ENCODE measurements around the gene BARX1. TPM values are rescaled to one million over a fixed set of nuclear protein-coding genes. Genes with fewer than 3 reads are reported as not detected.
A peak's percentile ranks its signal among the peaks of the same experiment; 100 is the strongest.

Gene BARX1
- polyA plus RNA-seq, 3 donors = not detected

GRCh38 chr9:94002316-94003140 lies 47.4 kb upstream of the BARX1 start:
- peak; percentile 69 for TF ChIP-seq CTCF (IDR thresholded peaks at IDR 0.05)
- Mint-ChIP-seq H3K9me3 (peaks cover 3 to 7% (median 4%) of the 10 kb centered on the region in 7 donors), H3K4me1 (no peaks in the 10 kb centered on the region), H3K36me3 (no peaks in the 10 kb centered on the region), H3K4me3 (no peak overlapping the region), H3K27ac (no peak overlapping the region), H3K27me3 (ENCODE audit: low read depth in 3 of 3) (peaks cover 1 to 7% (median 6%) of the 10 kb centered on the region in 3 donors)
- no peaks in the 10 kb centered on the region for H4K20me1 ChIP-seq (ENCODE audit: insufficient read depth, low read length)
- WGBS (ENCODE audit: insufficient coverage) = 58% methylated on average over 4 of the region's 6 CpGs
- no peaks in the 10 kb centered on the region for H3K4me1 ChIP-seq (ENCODE audit: control insufficient read depth in 1 of 2, insufficient read depth in 2 of 2, low read length in 2 of 2)
- no peaks in the 10 kb centered on the region for H3K36me3 ChIP-seq (replicated peaks in 1 of 2; ENCODE audit: control insufficient read depth in 1 of 2, insufficient read depth in 2 of 2, low read length in 2 of 2)
- H3K4me3 ChIP-seq (replicated peaks in 1 of 3; ENCODE audit: low read depth in 2 of 3, low read length in 3 of 3) = no peak overlapping the region
- intact Hi-C loops (cut with micrococcal nuclease) = no loop called here
- H3K9me3 ChIP-seq (replicated peaks in 1 of 2; ENCODE audit: control insufficient read depth in 1 of 2, insufficient read depth in 1 of 2, low read length in 2 of 2) = peaks cover 0 to 2% of the 10 kb centered on the region in 2 donors
- DNase-seq = peak; percentile 6 to 16 (median 10)
- no peaks in the 10 kb centered on the region for H3K79me2 ChIP-seq (ENCODE audit: insufficient read depth, low read length)
- H3K9ac ChIP-seq (ENCODE audit: insufficient read depth, low read length, poor library complexity, severe bottlenecking) = no peak overlapping the region
- H3K27me3 ChIP-seq (ENCODE audit: control insufficient read depth in 2 of 2, insufficient read depth in 2 of 2, low read length in 2 of 2) = no peaks in the 10 kb centered on the region
- no peak overlapping the region for H3K4me2 ChIP-seq (replicated peaks; ENCODE audit: extremely low read depth, low read length, poor library complexity, severe bottlenecking)
- no peak overlapping the region for H3K27ac ChIP-seq (ENCODE audit: low read depth in 1 of 2, low read length in 2 of 2)
- no peak overlapping the region for H2AFZ ChIP-seq (ENCODE audit: insufficient read depth, low read depth, low read length, poor library complexity, severe bottlenecking)

GRCh38 chr9:93996863-93997262 lies 41.7 kb upstream of the BARX1 start:
- H3K36me3 Mint-ChIP-seq = no peaks in the 10 kb centered on the region
- H3K9me3 Mint-ChIP-seq = peaks cover 1 to 6% (median 4%) of the 10 kb centered on the region in 7 donors
- H3K27me3 Mint-ChIP-seq (ENCODE audit: low read depth in 3 of 3) = peaks cover 11 to 21% (median 12%) of the 10 kb centered on the region in 3 donors
- Histone ChIP-seq H4K20me1 (ENCODE audit: insufficient read depth, low read length) (no peaks in the 10 kb centered on the region), H3K4me3 (replicated peaks in 1 of 3; ENCODE audit: low read depth in 2 of 3, low read length in 3 of 3) (no peak overlapping the region), H3K79me2 (ENCODE audit: insufficient read depth, low read length) (no peaks in the 10 kb centered on the region), H3K4me1 (ENCODE audit: control insufficient read depth in 1 of 2, insufficient read depth in 2 of 2, low read length in 2 of 2) (no peaks in the 10 kb centered on the region), H2AFZ (ENCODE audit: insufficient read depth, low read depth, low read length, poor library complexity, severe bottlenecking) (no peak overlapping the region), H3K36me3 (replicated peaks in 1 of 2; ENCODE audit: control insufficient read depth in 1 of 2, insufficient read depth in 2 of 2, low read length in 2 of 2) (no peaks in the 10 kb centered on the region), H3K27me3 (ENCODE audit: control insufficient read depth in 2 of 2, insufficient read depth in 2 of 2, low read length in 2 of 2) (peaks cover 4 to 12% of the 10 kb centered on the region in 2 donors), H3K27ac (ENCODE audit: low read depth in 1 of 2, low read length in 2 of 2) (no peak overlapping the region), H3K4me2 (replicated peaks; ENCODE audit: extremely low read depth, low read length, poor library complexity, severe bottlenecking) (no peak overlapping the region), H3K9ac (ENCODE audit: insufficient read depth, low read length, poor library complexity, severe bottlenecking) (no peak overlapping the region), H3K9me3 (replicated peaks in 1 of 2; ENCODE audit: control insufficient read depth in 1 of 2, insufficient read depth in 1 of 2, low read length in 2 of 2) (no peaks in the 10 kb centered on the region)
- H3K4me1 Mint-ChIP-seq = no peaks in the 10 kb centered on the region
- H3K27ac Mint-ChIP-seq = no peak overlapping the region
- intact Hi-C loops (cut with micrococcal nuclease) = no loop called here
- no peak for TF ChIP-seq CTCF (IDR thresholded peaks at IDR 0.05)
- DNase-seq = no peak
- H3K4me3 Mint-ChIP-seq = no peak overlapping the region
